Spleen (tissue), 11 donors: Measurements from ENCODE around the gene TBCE. TPM values are rescaled to one million over a fixed set of nuclear protein-coding genes. Genes with fewer than 3 reads are reported as not detected.
"Not testable (repeated sequence)": the region's sequence is repeated elsewhere in the genome, so short reads cannot be mapped to it uniquely, and the experiment has no call there.

Source experiments
- DNase-seq: peaks from one replicate; pipeline ENCODE4 v3.0.0-alpha.2; 2020
- H3K27ac ChIP-seq, 8 donors: fragments of 200-600 bp; sonication (generic) in 7 of 8; 1 replicate in 4 of 8; 2 replicates in 4 of 8; pipeline versions ENCODE4 v1.5.0 to v1.8.0; 2016 to 2021; ENCODE audit warnings: inconsistent platforms in 4 of 8, mild to moderate bottlenecking in 4 of 8, moderate library complexity in 1 of 8
- H3K27me3 ChIP-seq, 7 donors: fragments of 200-600 bp; sonication (generic) in 6 of 7; replicated peaks in 1 of 7; 1 replicate in 4 of 7; 2 replicates in 3 of 7; pipeline versions ENCODE4 v1.5.0 to v1.8.0; 2016 to 2021; ENCODE audit warnings: inconsistent platforms in 3 of 7, mild to moderate bottlenecking in 1 of 7
- H3K36me3 ChIP-seq, 6 donors: fragments of 200-600 bp; sonication (generic) in 5 of 6; 1 replicate in 4 of 6; 2 replicates in 2 of 6; pipeline versions ENCODE4 v1.5.0 to v1.8.0; 2016 to 2021; ENCODE audit warnings: inconsistent platforms in 2 of 6
- H3K4me1 ChIP-seq, 6 donors: fragments of 200-600 bp; sonication (generic) in 5 of 6; 1 replicate in 3 of 6; 2 replicates in 3 of 6; pipeline versions ENCODE4 v1.5.0 to v1.8.0; 2016 to 2021; ENCODE audit warnings: inconsistent platforms in 3 of 6
- H3K4me3 ChIP-seq, 8 donors: fragments of 200-600 bp; sonication (generic) in 7 of 8; 1 replicate in 4 of 8; 2 replicates in 4 of 8; pipeline versions ENCODE4 v1.5.0 to v1.8.0; 2016 to 2021; ENCODE audit warnings: inconsistent platforms in 4 of 8, mild to moderate bottlenecking in 4 of 8, moderate library complexity in 2 of 8
- H3K9me3 ChIP-seq, 8 donors: fragments of 200-600 bp; sonication (generic) in 7 of 8; 1 replicate in 4 of 8; 2 replicates in 4 of 8; pipeline versions ENCODE4 v1.5.0 to v1.8.0; 2016 to 2021; ENCODE audit warnings: inconsistent platforms in 4 of 8
- POLR2A ChIP-seq, 3 donors: fragments of 450-650 bp; IDR thresholded peaks; one replicate each; pipeline ENCODE4 v1.5.1; 2017; ENCODE audit warnings: antibody characterized with exemption in 3 of 3, mild to moderate bottlenecking in 1 of 3
- POLR2AphosphoS5 ChIP-seq, 3 donors: sonication (generic); formaldehyde crosslinking; IDR thresholded peaks; one replicate each; pipeline ENCODE4 v1.5.1; 2017; ENCODE audit warnings: antibody characterized with exemption in 3 of 3
- WGBS, 5 donors: extraction: QIAGEN DNeasy Blood & Tissue Kit in 3 of 5; methylation state at CpG; one replicate each; pipeline versions ENCODE4 v1.1.5 to v1.1.7; 2013 to 2018; 5-methylcytosine and 5-hydroxymethylcytosine counted together
- intact Hi-C: fragments of 100-400 bp; cut with DNase I; formaldehyde crosslinking; loops from one replicate; pipeline ENCODE4 v1.15.0; 2023; ENCODE audit warnings: low total_unique reads
- polyA plus RNA-seq, 3 donors: library from polyadenylated mRNA; stranded (reverse); fragments of 200-250 nt; gene quantifications; one replicate each; pipeline ENCODE4 v1.2.1, GENCODE V29; 2013
- total RNA-seq, 7 donors: library from RNA; depleted of rRNA in 3 of 7; stranded (reverse); fragments of >200 nt in 3 of 7; fragmentation: NEBNext Ultra II Directional in 4 of 7; extraction: Animal tissue kit (Norgen Biotek cat#: 25700) in 4 of 7; gene quantifications; one replicate each; pipeline versions ENCODE4 v1.1.0 to v1.2.1, GENCODE V29; 2016 to 2021
- TF ChIP-seq, protein P1 (sequence below), 11 experiments: fragments of 200-600 bp in 7 of 11; fragments of 450-650 bp in 4 of 11; sonication (generic) in 4 of 11; IDR thresholded peaks in 8 of 11; conservative IDR thresholded peaks in 3 of 11; 1 replicate in 7 of 11; 2 replicates in 4 of 11; pipeline versions ENCODE4 v1.4.0 to v1.8.0; 2016 to 2021; ENCODE audit warnings: antibody characterized with exemption in 11 of 11, inconsistent platforms in 4 of 11, mild to moderate bottlenecking in 1 of 11
- donor health status: healthy with polysubstance abuse.
- donor health status: DM: no; HTN: no; CAD: no; lungs with moderate emphysema.
- donor health status: DM: no; HTN: no; CAD: no.
- donor health status: Bipolar disorder and iron deficiency.
- donor health status: healthy.
- donor health status: DM: no; HTN: no; CAD: no.
- donor health status: DM: yes; HTN: yes; CAD: no.

The TBCE gene
- total and polyA plus RNA-seq, 10 donors = 13.6 to 30.0 (median 18.2) TPM

DNA sequence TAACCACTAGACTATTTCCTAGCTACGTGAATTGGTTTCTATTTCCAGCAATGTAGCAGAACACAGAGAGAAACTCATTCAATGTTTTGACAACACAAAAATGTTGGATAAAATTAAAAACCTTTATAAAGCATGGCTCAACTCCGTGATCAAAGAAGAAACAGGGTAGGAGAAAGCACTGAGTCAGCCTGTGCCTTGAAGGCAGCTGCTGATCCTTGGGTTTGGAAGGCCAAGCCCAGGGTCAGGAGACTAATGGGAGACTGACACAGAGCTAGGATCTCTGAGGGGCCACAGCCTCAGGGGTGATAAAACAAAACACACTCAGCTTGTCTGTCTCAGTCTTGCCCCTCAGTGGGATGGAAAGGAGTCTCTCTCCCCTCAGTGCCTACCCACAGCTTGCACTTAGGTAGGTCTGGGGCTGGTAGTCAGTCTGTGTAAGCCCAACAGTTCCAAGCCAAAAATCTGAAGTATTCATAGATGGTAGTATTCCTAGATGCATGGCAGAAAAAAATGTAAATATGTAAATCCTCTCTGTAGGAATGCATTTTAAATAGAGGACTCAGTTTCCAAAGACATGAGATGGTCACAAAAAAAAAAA lies 83.8 kb downstream of the TBCE start:
- WGBS, 5 donors = 73 to 83% (median 78%) methylated on average over 2 of the region's 2 CpGs
- intact Hi-C loops = no loop called here
- peaks cover 0 to 95% (median 40%) of the 10 kb centered on the region in 6 donors for H3K36me3 ChIP-seq
- no peak overlapping the region for H3K4me3 ChIP-seq
- no peak for DNase-seq
- no peaks in the 10 kb centered on the region for H3K9me3 ChIP-seq
- no peak overlapping the region for H3K27ac ChIP-seq
- no peaks in the 10 kb centered on the region for H3K4me1 ChIP-seq
- H3K27me3 ChIP-seq = no peaks in the 10 kb centered on the region
- no peak for TF ChIP-seq POLR2A (IDR thresholded peaks at IDR 0.05)
- TF ChIP-seq POLR2AphosphoS5 (IDR thresholded peaks at IDR 0.05) = no peak
- TF ChIP-seq, protein P1, sequence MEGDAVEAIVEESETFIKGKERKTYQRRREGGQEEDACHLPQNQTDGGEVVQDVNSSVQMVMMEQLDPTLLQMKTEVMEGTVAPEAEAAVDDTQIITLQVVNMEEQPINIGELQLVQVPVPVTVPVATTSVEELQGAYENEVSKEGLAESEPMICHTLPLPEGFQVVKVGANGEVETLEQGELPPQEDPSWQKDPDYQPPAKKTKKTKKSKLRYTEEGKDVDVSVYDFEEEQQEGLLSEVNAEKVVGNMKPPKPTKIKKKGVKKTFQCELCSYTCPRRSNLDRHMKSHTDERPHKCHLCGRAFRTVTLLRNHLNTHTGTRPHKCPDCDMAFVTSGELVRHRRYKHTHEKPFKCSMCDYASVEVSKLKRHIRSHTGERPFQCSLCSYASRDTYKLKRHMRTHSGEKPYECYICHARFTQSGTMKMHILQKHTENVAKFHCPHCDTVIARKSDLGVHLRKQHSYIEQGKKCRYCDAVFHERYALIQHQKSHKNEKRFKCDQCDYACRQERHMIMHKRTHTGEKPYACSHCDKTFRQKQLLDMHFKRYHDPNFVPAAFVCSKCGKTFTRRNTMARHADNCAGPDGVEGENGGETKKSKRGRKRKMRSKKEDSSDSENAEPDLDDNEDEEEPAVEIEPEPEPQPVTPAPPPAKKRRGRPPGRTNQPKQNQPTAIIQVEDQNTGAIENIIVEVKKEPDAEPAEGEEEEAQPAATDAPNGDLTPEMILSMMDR (IDR thresholded peaks at IDR 0.05 in 8 of 11, conservative IDR thresholded peaks at IDR 0.05 in 3 of 11) = no peak

DNA sequence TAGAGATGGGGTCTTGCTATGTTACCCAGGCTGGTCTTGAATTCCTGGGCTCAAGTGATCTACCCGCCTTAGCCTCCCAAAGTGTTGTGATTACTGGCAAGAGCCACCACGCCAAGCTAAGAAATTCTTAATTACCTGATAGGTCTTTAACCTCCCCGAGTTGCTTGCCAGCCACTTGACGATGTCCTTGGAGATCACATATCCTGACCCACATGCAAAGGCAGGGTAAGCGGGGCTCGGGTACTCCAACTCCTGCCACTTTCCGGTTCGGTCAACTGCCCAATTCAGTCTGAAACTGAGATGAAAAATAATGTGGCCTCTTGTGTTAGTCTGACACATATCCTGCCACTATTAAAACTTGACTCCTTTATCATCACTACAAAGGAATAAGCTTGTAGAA lies 86.8 kb downstream of the TBCE start:
- no peak overlapping the region for H3K4me3 ChIP-seq
- peaks cover 0 to 64% (median 20%) of the 10 kb centered on the region in 6 donors for H3K36me3 ChIP-seq
- TF ChIP-seq, protein P1 (IDR thresholded peaks at IDR 0.05 in 8 of 11, conservative IDR thresholded peaks at IDR 0.05 in 3 of 11) = no peak
- no peak for TF ChIP-seq POLR2AphosphoS5 (IDR thresholded peaks at IDR 0.05)
- no peak for TF ChIP-seq POLR2A (IDR thresholded peaks at IDR 0.05)
- no peaks in the 10 kb centered on the region for H3K4me1 ChIP-seq
- no peak overlapping the region for H3K27ac ChIP-seq
- WGBS, 5 donors = 92 to 95% (median 94%) methylated on average over 8 of the region's 8 CpGs
- no peaks in the 10 kb centered on the region for H3K9me3 ChIP-seq
- DNase-seq = no peak
- no peaks in the 10 kb centered on the region for H3K27me3 ChIP-seq
- intact Hi-C loops = no loop called here

DNA sequence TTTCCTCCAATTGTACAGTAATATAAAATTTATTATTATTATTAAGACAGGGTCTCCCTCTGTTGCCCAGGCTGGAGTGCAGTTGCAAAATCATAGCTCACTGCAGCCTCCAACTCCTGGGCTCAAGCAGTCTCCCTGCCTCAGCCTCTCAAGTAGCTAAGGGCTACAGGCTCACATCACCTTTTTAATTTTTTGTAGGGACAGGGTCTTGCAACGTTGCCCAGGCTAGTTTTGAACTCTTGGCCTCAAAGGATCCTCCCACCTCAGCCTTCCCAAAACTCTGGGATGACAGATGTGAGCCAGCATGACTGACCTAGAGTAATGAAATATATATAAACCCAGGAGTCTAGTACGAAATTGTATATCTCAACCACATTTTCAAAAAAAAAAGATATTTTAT lies 87.9 kb downstream of the TBCE start:
- no peaks in the 10 kb centered on the region for H3K27me3 ChIP-seq
- H3K9me3 ChIP-seq = no peaks in the 10 kb centered on the region
- H3K4me3 ChIP-seq = no peak overlapping the region
- TF ChIP-seq, protein P1 (IDR thresholded peaks at IDR 0.05 in 8 of 11, conservative IDR thresholded peaks at IDR 0.05 in 3 of 11) = no peak
- TF ChIP-seq POLR2AphosphoS5 (IDR thresholded peaks at IDR 0.05) (no peak), POLR2A (IDR thresholded peaks at IDR 0.05) (no peak)
- no peak for DNase-seq
- 73 to 91% (median 85%) methylated on average over 2 of the region's 2 CpGs for WGBS, 5 donors
- peaks cover 0 to 53% (median 15%) of the 10 kb centered on the region in 6 donors for H3K36me3 ChIP-seq
- H3K4me1 ChIP-seq = no peaks in the 10 kb centered on the region
- H3K27ac ChIP-seq = no peak overlapping the region
- intact Hi-C loops = no loop called here

GRCh38 chr1:235455823-235456222 lies 88.6 kb downstream of the TBCE start:
- Histone ChIP-seq H3K27ac (no peak overlapping the region), H3K9me3 (no peaks in the 10 kb centered on the region), H3K36me3 (peaks cover 0 to 46% (median 11%) of the 10 kb centered on the region in 6 donors), H3K4me1 (no peaks in the 10 kb centered on the region), H3K4me3 (no peak overlapping the region), H3K27me3 (no peaks in the 10 kb centered on the region)
- DNase-seq = no peak
- 82 to 91% (median 90%) methylated on average over 4 of the region's 4 CpGs for WGBS, 5 donors
- TF ChIP-seq, protein P1 (IDR thresholded peaks at IDR 0.05 in 8 of 11, conservative IDR thresholded peaks at IDR 0.05 in 3 of 11) = no peak
- TF ChIP-seq POLR2A (IDR thresholded peaks at IDR 0.05) (no peak), POLR2AphosphoS5 (IDR thresholded peaks at IDR 0.05) (no peak)
- intact Hi-C loops = no loop called here

GRCh38 chr1:235457856-235458255 lies 90.6 kb downstream of the TBCE start:
- WGBS, 5 donors = 92 to 96% (median 96%) methylated on average over 7 of the region's 7 CpGs
- H3K27ac ChIP-seq, H3K27me3 ChIP-seq, H3K9me3 ChIP-seq, intact Hi-C loops, H3K4me3 ChIP-seq, DNase-seq: not testable (repeated sequence)
- Histone ChIP-seq H3K4me1 (peaks cover 0 to 11% (median 0%) of the 10 kb centered on the region in 6 donors), H3K36me3 (peaks cover 0 to 27% (median 5%) of the 10 kb centered on the region in 6 donors)
